HG02852 (cell line): ENCODE results near the gene GATA1.

Source experiments
- ATAC-seq: cut with Tn5 transposase; IDR thresholded peaks from one replicate; pipeline ENCODE4 v1.9.1; 2021; ENCODE audit warnings: mild to moderate bottlenecking, moderate library complexity; ENCODE audit not compliant: unreplicated experiment

GATA1 gene

GRCh38 chrX:48786341-48786800, at the start of gene GATA1:
GATA1 (plus strand) TSS chrX:48786590; CDS start chrX:48791110, 4,520 bp downstream.
- no peak for ATAC-seq

- ATAC-seq: no peak
Measured at GRCh38 chrX:48736878-48737212, 49.5 kb upstream of the GATA1 start.

GRCh38 chrX:48737213-48737938, 49.0 kb upstream of the GATA1 start:
- peak; percentile 98 for ATAC-seq

GRCh38 chrX:48737940-48738339, 48.5 kb upstream of the GATA1 start:
- ATAC-seq: no peak

- ATAC-seq: no peak
Measured at GRCh38 chrX:48741834-48742233, 44.6 kb upstream of the GATA1 start.

- ATAC-seq: no peak
Measured at GRCh38 chrX:48745222-48745621, 41.2 kb upstream of the GATA1 start.

- ATAC-seq: no peak
Measured at GRCh38 chrX:48747415-48748016, 38.9 kb upstream of the GATA1 start.

- ATAC-seq: no peak
Measured at GRCh38 chrX:48749182-48749581, 37.2 kb upstream of the GATA1 start.

GRCh38 chrX:48751343-48751742, 35.0 kb upstream of the GATA1 start:
- no peak for ATAC-seq

GRCh38 chrX:48752498-48752897, 33.9 kb upstream of the GATA1 start:
- no peak for ATAC-seq

GRCh38 chrX:48753708-48754228, 32.6 kb upstream of the GATA1 start:
- no peak for ATAC-seq

- no peak for ATAC-seq
Measured at GRCh38 chrX:48754238-48754637, 32.2 kb upstream of the GATA1 start.

GRCh38 chrX:48761674-48762471, 24.5 kb upstream of the GATA1 start, which contains the start of gene GLOD5:
GLOD5 (plus strand) TSS chrX:48761747; CDS start chrX:48761791, 44 bp downstream.
- no peak for ATAC-seq

GRCh38 chrX:48769230-48769629, 17.2 kb upstream of the GATA1 start:
- no peak for ATAC-seq

- no peak for ATAC-seq
Measured at GRCh38 chrX:48770296-48770695, 16.1 kb upstream of the GATA1 start.

- no peak for ATAC-seq
Measured at GRCh38 chrX:48772602-48773001, 13.8 kb upstream of the GATA1 start.

- ATAC-seq: no peak
Measured at GRCh38 chrX:48776818-48777439, 9.5 kb upstream of the GATA1 start.

GRCh38 chrX:48779399-48779798, 7.0 kb upstream of the GATA1 start:
- no peak for ATAC-seq

- no peak for ATAC-seq
Measured at GRCh38 chrX:48781705-48782104, 4.7 kb upstream of the GATA1 start.

- ATAC-seq: no peak
Measured at GRCh38 chrX:48782216-48782615, 4.2 kb upstream of the GATA1 start.

GRCh38 chrX:48782795-48783194, 3.6 kb upstream of the GATA1 start:
- ATAC-seq: no peak
